ENCODE results near the gene NUDT3. TPM values are rescaled to one million over a fixed set of nuclear protein-coding genes. Genes with fewer than 3 reads are reported as not detected.

Gene NUDT3
- 22.8 and 33.9 TPM in 2 replicates for total RNA-seq

GRCh38 chr6:34392497-34393190 is at the start of gene NUDT3:
Gene NUDT3, minus strand, starts transcription at chr6:34392669. Its CDS starts 307 bp downstream, at chr6:34392362.

GRCh38 chr6:34425498-34426410 is 33.3 kb upstream of the NUDT3 start, which contains the start of gene RPS10:
Gene RPS10, minus strand, starts transcription at chr6:34426069. Its CDS starts 848 bp downstream, at chr6:34425221.

GRCh38 chr6:34248727-34249468 is 143.6 kb downstream of the NUDT3 start, which contains the start of gene SMIM29:
Gene SMIM29, minus strand, starts transcription at chr6:34249006. Its CDS starts 1,215 bp downstream, at chr6:34247791.

GRCh38 chr6:34236443-34237315 is 155.8 kb downstream of the NUDT3 start, which contains the start of gene HMGA1:
Gene HMGA1, plus strand, starts transcription at chr6:34236873. Its CDS starts 3,908 bp downstream, at chr6:34240781.

Other genes starting within 250 kb of the NUDT3 start
- not detected in 2 replicates for gene GRM4, start 246.6 kb downstream of the NUDT3 start, total RNA-seq
- 452 and 889 TPM in 2 replicates for gene HMGA1, start 155.8 kb downstream of the NUDT3 start, total RNA-seq
- 17.0 and 60.5 TPM in 2 replicates for gene SMIM29, start 143.7 kb downstream of the NUDT3 start, total RNA-seq
- 3,746 and 5,516 TPM in 2 replicates for gene RPS10, start 33.4 kb upstream of the NUDT3 start, total RNA-seq
- gene PACSIN1, start 73.4 kb upstream of the NUDT3 start, total RNA-seq, result not detected in 2 replicates
- 1.3 TPM in 1 of 2 replicates, not detected in the other for gene SPDEF, start 163.7 kb upstream of the NUDT3 start, total RNA-seq

Data from epithelial cell of alveolus of lung (primary cell).